ENCODE results near the gene PHF19.

Gene PHF19

DNA sequence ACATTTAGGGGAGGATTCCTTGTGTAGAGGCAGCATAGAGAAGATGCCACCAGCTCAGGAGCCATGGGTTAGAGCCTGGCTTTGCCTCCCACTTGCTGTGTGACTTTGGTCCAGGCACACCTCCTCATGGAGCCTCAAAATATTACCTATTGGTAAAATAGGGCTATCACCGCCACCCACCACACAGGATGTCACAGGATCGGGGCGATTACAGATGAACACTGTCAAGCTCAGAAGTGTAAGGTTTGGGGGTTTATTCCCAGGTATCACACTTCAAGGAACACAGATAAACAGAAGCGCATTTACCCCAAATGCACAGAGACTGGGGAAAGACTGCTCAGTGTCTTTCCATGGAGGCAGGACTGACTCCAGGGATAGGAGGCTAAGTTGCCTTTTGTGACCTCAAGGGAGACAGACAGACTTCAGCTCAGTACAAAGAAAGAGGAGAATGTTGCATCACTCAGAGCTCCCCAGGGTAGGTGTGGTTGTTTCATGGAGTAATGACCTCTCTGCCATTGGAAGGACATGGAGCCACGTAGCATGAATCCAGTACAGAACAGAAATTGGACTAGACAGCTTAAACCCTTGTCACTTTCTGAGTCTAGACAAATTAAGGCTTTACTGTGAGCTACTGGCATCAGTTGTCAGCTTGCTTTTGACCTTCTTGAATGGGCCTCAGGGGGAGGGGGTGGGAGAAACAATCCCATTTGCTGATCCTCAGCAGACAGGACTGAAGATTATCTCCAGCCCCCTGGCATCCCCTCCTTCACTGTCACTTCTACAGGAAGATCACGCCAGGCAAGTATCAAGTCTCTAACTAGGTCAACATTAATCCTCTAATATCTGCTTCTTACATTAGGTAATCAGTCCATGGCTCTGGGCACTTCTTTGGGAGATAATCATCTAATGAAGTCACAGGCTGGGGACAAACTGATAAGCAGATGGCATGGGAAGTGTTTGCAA, 43.1 kb upstream of the PHF19 start:
- Histone ChIP-seq H3K9me3 (ENCODE audit: severe bottlenecking) (no peaks in the 10 kb centered on the region), H3K4me1 (ENCODE audit: insufficient read depth, poor library complexity, severe bottlenecking) (no peaks in the 10 kb centered on the region), H3K4me3 (ENCODE audit: severe bottlenecking) (no peak overlapping the region), H3K27me3 (ENCODE audit: insufficient read depth, poor library complexity, severe bottlenecking) (no peaks in the 10 kb centered on the region), H3K27ac (ENCODE audit: poor library complexity, severe bottlenecking) (no peak overlapping the region), H3K36me3 (ENCODE audit: low read depth) (no peaks in the 10 kb centered on the region)
- ATAC-seq (ENCODE audit: low read depth) (no peak), DNase-seq (ENCODE audit: low spot score) (no peak)
- TF ChIP-seq, protein P1, sequence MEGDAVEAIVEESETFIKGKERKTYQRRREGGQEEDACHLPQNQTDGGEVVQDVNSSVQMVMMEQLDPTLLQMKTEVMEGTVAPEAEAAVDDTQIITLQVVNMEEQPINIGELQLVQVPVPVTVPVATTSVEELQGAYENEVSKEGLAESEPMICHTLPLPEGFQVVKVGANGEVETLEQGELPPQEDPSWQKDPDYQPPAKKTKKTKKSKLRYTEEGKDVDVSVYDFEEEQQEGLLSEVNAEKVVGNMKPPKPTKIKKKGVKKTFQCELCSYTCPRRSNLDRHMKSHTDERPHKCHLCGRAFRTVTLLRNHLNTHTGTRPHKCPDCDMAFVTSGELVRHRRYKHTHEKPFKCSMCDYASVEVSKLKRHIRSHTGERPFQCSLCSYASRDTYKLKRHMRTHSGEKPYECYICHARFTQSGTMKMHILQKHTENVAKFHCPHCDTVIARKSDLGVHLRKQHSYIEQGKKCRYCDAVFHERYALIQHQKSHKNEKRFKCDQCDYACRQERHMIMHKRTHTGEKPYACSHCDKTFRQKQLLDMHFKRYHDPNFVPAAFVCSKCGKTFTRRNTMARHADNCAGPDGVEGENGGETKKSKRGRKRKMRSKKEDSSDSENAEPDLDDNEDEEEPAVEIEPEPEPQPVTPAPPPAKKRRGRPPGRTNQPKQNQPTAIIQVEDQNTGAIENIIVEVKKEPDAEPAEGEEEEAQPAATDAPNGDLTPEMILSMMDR (IDR thresholded peaks at IDR 0.05; ENCODE audit: poor library complexity, severe bottlenecking) = no peak

DNA sequence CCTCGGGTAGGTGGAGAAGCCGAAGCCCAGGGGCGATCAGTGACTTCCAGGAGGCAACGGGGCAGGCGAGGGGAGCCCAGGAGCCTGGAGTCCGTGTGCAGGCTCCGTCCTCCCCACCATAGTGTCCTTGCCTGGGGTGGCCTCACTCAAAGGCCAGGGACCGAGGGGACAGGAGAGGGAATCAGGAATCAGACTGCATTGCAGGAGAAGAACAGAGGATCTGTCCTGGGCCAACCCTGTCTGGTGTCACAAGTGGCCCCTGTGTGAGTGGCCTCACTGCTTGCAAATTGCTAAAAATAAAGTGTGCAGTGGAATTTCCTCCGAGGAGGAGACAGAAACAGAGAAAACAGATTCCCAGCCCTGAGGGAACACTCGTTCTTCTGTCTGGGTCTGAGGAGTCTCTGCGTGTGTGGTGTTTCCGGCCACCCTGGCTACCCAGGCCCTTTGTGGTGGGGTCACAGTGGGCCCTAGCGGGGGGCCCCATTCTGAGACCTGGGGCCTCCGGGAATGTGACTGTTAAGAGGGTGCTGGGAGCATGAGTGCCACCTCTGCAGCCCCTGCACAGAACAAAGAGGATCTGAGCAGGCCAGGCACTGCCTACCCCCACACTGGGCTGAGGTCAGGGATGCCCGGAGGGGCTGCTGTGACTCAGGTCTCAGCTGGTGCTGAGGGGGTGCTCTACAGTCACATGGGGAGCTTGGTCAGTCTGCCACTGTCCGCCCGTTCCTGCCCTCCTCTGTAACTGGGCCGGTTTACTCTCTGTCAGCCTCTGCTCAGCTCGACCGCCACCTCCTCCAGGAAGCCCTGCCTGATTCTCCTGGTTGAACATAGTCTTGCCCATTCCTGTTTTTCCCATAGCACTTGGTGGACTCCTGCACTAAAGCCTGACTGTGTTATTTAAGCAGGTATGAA, 42.2 kb upstream of the PHF19 start:
- Histone ChIP-seq H3K27ac (ENCODE audit: poor library complexity, severe bottlenecking) (no peak overlapping the region), H3K36me3 (ENCODE audit: low read depth) (no peaks in the 10 kb centered on the region), H3K4me1 (ENCODE audit: insufficient read depth, poor library complexity, severe bottlenecking) (no peaks in the 10 kb centered on the region), H3K4me3 (ENCODE audit: severe bottlenecking) (no peak overlapping the region), H3K27me3 (ENCODE audit: insufficient read depth, poor library complexity, severe bottlenecking) (no peaks in the 10 kb centered on the region), H3K9me3 (ENCODE audit: severe bottlenecking) (no peaks in the 10 kb centered on the region)
- no peak for ATAC-seq (ENCODE audit: low read depth)
- TF ChIP-seq, protein P1 (IDR thresholded peaks at IDR 0.05; ENCODE audit: poor library complexity, severe bottlenecking) = no peak
- no peak for DNase-seq (ENCODE audit: low spot score)

DNA sequence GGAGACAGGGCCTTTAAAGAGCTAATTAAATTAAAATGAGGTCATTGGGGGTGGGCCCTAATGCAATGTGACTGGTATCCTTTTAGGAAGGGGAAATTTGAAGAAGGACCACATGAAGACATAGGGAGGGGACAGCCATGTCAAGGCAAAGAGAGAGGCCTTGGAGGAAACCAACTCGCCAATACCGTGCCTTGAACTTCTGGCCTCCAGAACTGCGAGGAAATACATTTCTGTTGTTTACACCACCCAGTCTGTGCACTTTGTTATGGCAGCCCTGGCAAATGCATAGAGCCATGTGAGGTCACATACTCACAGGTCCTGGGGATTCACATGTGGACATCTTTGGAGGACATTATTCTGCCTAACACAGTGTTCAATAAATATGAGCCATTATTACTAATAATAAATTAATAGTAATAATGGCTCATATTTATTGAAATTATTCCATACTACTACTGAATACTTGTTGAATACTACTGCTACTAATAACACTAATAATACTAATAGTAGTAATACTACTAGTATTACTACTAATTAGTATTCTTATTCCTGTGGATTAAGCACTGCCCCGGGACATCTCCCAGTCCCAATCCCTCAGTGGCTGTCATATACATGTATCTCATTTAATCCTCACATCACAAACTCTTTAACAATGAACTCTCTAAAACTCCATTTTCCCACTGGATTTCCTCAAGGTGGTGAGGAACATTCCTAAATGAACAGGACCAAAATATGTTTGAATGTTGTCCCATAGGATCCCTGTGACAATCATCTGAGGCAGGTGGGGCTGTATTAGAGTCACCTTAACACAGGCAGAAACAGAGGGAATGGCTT, 41.2 kb upstream of the PHF19 start:
- no peaks in the 10 kb centered on the region for H3K9me3 ChIP-seq (ENCODE audit: severe bottlenecking)
- no peaks in the 10 kb centered on the region for H3K27me3 ChIP-seq (ENCODE audit: insufficient read depth, poor library complexity, severe bottlenecking)
- H3K4me3 ChIP-seq (ENCODE audit: severe bottlenecking) = no peak overlapping the region
- no peak for ATAC-seq (ENCODE audit: low read depth)
- no peak for DNase-seq (ENCODE audit: low spot score)
- H3K4me1 ChIP-seq (ENCODE audit: insufficient read depth, poor library complexity, severe bottlenecking) = no peaks in the 10 kb centered on the region
- TF ChIP-seq, protein P1 (IDR thresholded peaks at IDR 0.05; ENCODE audit: poor library complexity, severe bottlenecking) = no peak
- H3K36me3 ChIP-seq (ENCODE audit: low read depth) = no peaks in the 10 kb centered on the region
- no peak overlapping the region for H3K27ac ChIP-seq (ENCODE audit: poor library complexity, severe bottlenecking)

DNA sequence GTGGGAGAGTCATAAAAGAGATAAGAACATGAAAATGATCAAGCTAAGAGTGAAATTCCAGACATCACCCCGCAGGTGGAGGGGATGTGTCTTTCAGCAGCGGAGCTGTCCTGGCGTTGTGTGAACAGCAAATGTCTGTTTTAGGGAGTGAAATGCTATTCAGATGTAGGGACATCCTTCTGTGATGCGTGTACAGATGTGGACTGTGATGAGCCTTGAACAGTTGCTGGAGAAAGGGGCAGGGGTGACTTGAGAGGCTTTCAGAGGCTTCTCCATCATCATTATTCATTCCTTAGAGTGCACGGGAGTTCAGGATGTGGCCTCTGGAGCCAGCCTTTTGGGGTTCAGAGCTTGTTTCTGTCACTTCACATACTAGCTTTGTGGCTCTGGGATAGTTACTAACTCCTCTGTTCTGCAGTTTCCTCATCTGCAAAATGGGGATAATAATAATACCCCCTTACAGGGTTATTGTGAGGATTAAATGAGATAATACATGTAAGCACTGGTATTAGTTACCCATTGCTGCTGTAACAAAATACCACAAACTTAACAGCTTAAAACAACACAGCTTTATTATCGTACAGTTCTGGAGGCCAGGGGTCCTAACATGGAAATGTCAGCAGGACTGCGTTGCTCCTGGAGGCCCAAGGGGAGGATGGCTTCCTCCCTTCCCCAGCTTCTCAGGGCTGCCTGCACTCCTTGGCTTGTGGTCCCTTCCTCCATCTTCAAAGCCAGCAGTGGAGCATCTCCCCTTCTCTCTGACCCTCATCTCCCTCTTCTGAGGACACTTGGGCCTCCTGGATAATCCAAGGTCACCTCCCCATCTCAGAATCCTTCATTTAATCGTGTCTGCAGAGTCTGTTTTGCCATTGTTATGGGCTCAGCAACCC, 40.2 kb upstream of the PHF19 start:
- no peak for ATAC-seq (ENCODE audit: low read depth)
- TF ChIP-seq, protein P1 (IDR thresholded peaks at IDR 0.05; ENCODE audit: poor library complexity, severe bottlenecking) = no peak

More for the DNA sequence above, 40.2 kb upstream of the PHF19 start:
- Histone ChIP-seq H3K27me3 (ENCODE audit: insufficient read depth, poor library complexity, severe bottlenecking) (no peaks in the 10 kb centered on the region), H3K4me1 (ENCODE audit: insufficient read depth, poor library complexity, severe bottlenecking) (no peaks in the 10 kb centered on the region), H3K9me3 (ENCODE audit: severe bottlenecking) (no peaks in the 10 kb centered on the region), H3K4me3 (ENCODE audit: severe bottlenecking) (no peak overlapping the region), H3K36me3 (ENCODE audit: low read depth) (no peaks in the 10 kb centered on the region), H3K27ac (ENCODE audit: poor library complexity, severe bottlenecking) (no peak overlapping the region)
- DNase-seq (ENCODE audit: low spot score) = no peak
